SK-N-MC (cell line): ENCODE results near the gene DUSP12.

Experiments used
- DNase-seq: peaks from one replicate; pipeline ENCODE4 v3.0.0-alpha.2; 2011; ENCODE audit warnings: low read depth, low spot score
- H3K27ac ChIP-seq: fragments of 200-600 bp; sonication (generic); 2 replicates; pipeline ENCODE4 v1.5.1; 2016; ENCODE audit warnings: mixed run types
- H3K36me3 ChIP-seq: fragments of 200-600 bp; sonication (generic); 2 replicates; pipeline ENCODE4 v1.6.1; 2017; ENCODE audit warnings: antibody characterized with exemption, low read length, mixed read lengths; ENCODE audit not compliant: insufficient read depth
- H3K4me3 ChIP-seq: fragments of 200-600 bp; sonication (generic); 2 replicates; pipeline ENCODE4 v1.5.1; 2016
- H3K9ac ChIP-seq: fragments of 200-600 bp; sonication (generic); 2 replicates; pipeline ENCODE4 v1.8.0; 2017; ENCODE audit warnings: mixed run types, mixed read lengths; ENCODE audit not compliant: insufficient read length
- H3K9me3 ChIP-seq: fragments of 200-600 bp; sonication (generic); 2 replicates; pipeline ENCODE4 v1.6.1; 2017; ENCODE audit warnings: low read depth, mild to moderate bottlenecking, antibody characterized with exemption, low read length, moderate library complexity, mixed read lengths
- EZH2 ChIP-seq: fragments of 200-600 bp; sonication (generic); IDR thresholded peaks from one replicate; pipeline ENCODE4 v1.6.1; 2017; ENCODE audit warnings: antibody characterized with exemption
- FOXP2 ChIP-seq: optimal IDR thresholded peaks from 2 replicates; pipeline ENCODE3; 2011; ENCODE audit warnings: mild to moderate bottlenecking, moderate library complexity; ENCODE audit not compliant: insufficient read depth; ENCODE audit errors: extremely low read length, control extremely low read depth
- POLR2AphosphoS5 ChIP-seq: IDR thresholded peaks from 2 replicates; pipeline ENCODE4 v1.6.1; 2012; ENCODE audit warnings: mild to moderate bottlenecking, low read depth, low read length, borderline replicate concordance

Gene DUSP12

GRCh38 chr1:161771973-161772372 lies 22.4 kb downstream of the DUSP12 start:
- H3K27ac ChIP-seq: no peak overlapping the region

DNA sequence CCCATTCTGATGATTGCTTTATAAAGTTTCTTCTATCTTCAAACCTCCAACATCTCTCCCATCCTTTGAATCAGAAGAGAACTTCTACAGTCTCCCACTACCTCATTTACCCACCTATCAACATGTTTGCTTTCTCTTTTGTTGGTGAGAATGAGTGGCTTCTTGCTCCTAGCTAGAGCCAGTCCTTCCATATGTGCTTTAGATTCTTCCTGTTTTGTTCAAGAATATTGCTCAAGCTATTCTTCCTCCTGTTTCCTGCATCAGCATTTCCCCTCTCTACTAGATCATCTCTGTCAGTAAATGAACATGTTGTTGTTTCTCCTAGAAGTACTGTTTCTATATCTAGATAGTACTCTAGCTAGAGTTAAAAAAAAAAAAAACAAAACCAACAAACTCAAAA lies 22.8 kb downstream of the DUSP12 start:
- DNase-seq: no peak
- no peak overlapping the region for H3K9ac ChIP-seq
- H3K27ac ChIP-seq: no peak overlapping the region

More at GRCh38 chr1:161771973-161772372, 22.4 kb downstream of the DUSP12 start:
- DNase-seq: no peak
- Histone ChIP-seq H3K4me3 (no peak overlapping the region), H3K9ac (no peak overlapping the region), H3K36me3 (no peaks in the 10 kb centered on the region), H3K9me3 (no peaks in the 10 kb centered on the region)
- TF ChIP-seq EZH2: no peak
- TF ChIP-seq FOXP2: no peak
- TF ChIP-seq POLR2AphosphoS5: no peak

GRCh38 chr1:161773791-161774190 lies 24.2 kb downstream of the DUSP12 start:
- no peak overlapping the region for H3K9ac ChIP-seq
- no peak for TF ChIP-seq POLR2AphosphoS5
- TF ChIP-seq FOXP2: no peak
- TF ChIP-seq EZH2: no peak

More for the DNA sequence above, 22.8 kb downstream of the DUSP12 start:
- no peak for TF ChIP-seq FOXP2
- no peak for TF ChIP-seq POLR2AphosphoS5
- TF ChIP-seq EZH2: no peak
- H3K36me3 ChIP-seq: no peaks in the 10 kb centered on the region
- no peaks in the 10 kb centered on the region for H3K9me3 ChIP-seq
- no peak overlapping the region for H3K4me3 ChIP-seq

GRCh38 chr1:161777261-161777660 lies 27.7 kb downstream of the DUSP12 start:
- no peak overlapping the region for H3K27ac ChIP-seq
- H3K9me3 ChIP-seq: no peaks in the 10 kb centered on the region
- no peak for DNase-seq
- H3K4me3 ChIP-seq: no peak overlapping the region
- TF ChIP-seq POLR2AphosphoS5: no peak
- no peak for TF ChIP-seq FOXP2
- TF ChIP-seq EZH2: no peak
- no peak overlapping the region for H3K9ac ChIP-seq
- H3K36me3 ChIP-seq: peaks cover 4% of the 10 kb centered on the region

More at GRCh38 chr1:161773791-161774190, 24.2 kb downstream of the DUSP12 start:
- Histone ChIP-seq H3K27ac (no peak overlapping the region), H3K36me3 (no peaks in the 10 kb centered on the region), H3K4me3 (no peak overlapping the region), H3K9me3 (no peaks in the 10 kb centered on the region)
- no peak for DNase-seq

- Histone ChIP-seq H3K36me3 (peaks cover 12% of the 10 kb centered on the region), H3K4me3 (no peak overlapping the region), H3K27ac (no peak overlapping the region), H3K9me3 (no peaks in the 10 kb centered on the region), H3K9ac (no peak overlapping the region)
- no peak for DNase-seq
- TF ChIP-seq POLR2AphosphoS5 (no peak), EZH2 (no peak), FOXP2 (no peak)
Measured at GRCh38 chr1:161778522-161778921, 28.9 kb downstream of the DUSP12 start.

DNA sequence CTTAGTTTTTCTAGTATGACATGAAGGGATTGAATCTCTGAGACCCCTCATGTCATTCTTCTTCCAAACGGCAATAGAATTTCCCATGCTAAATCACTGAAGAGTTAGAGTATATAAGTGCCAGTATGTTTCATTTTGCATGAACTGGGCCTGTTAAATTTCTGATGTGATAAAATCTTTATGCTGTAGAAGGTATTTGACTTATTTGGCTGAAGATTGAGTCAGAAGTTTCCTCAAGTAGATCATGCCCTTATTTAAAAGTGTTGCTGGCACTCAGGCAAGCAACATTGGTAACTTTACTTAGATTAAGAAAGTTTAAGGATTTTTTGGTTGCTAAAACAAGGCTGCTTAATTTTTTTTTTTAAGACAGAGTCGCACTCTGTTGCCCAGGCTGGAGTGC lies 29.8 kb downstream of the DUSP12 start:
- no peak for TF ChIP-seq FOXP2
- TF ChIP-seq POLR2AphosphoS5: no peak
- no peak for TF ChIP-seq EZH2
- H3K27ac ChIP-seq: no peak overlapping the region
- H3K4me3 ChIP-seq: no peak overlapping the region
- H3K36me3 ChIP-seq: peaks cover 16% of the 10 kb centered on the region
- no peak for DNase-seq
- no peak overlapping the region for H3K9ac ChIP-seq
- no peaks in the 10 kb centered on the region for H3K9me3 ChIP-seq

DNA sequence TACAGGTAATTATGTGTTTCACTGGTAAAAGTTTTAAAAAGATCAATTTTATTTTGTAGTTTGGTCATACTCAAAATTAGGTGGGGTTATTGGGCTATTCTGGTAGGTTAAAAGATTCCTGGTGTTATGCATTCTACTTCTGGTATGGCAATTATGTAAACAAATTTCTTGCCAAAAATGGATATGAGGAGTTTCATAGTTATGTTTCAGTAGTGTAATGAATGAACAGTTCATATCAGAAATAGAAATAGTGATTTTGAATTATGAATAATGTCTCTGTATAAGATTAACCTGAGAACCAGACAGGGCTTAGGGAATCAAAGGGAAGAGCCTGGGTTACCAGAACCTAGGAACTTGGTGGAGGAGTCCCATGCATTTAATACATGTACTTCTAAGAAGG lies 32.4 kb downstream of the DUSP12 start:
- no peak overlapping the region for H3K4me3 ChIP-seq
- no peak overlapping the region for H3K9ac ChIP-seq
- no peak for DNase-seq
- TF ChIP-seq FOXP2 (no peak), EZH2 (no peak), POLR2AphosphoS5 (no peak)
- no peaks in the 10 kb centered on the region for H3K9me3 ChIP-seq
- peaks cover 28% of the 10 kb centered on the region for H3K36me3 ChIP-seq
- no peak overlapping the region for H3K27ac ChIP-seq

GRCh38 chr1:161782886-161783285 lies 33.3 kb downstream of the DUSP12 start:
- TF ChIP-seq POLR2AphosphoS5 (no peak), EZH2 (no peak), FOXP2 (no peak)
- H3K4me3 ChIP-seq: no peak overlapping the region
- no peak overlapping the region for H3K27ac ChIP-seq
- no peaks in the 10 kb centered on the region for H3K9me3 ChIP-seq
- no peak for DNase-seq
- H3K36me3 ChIP-seq: peaks cover 32% of the 10 kb centered on the region
- H3K9ac ChIP-seq: no peak overlapping the region

DNA sequence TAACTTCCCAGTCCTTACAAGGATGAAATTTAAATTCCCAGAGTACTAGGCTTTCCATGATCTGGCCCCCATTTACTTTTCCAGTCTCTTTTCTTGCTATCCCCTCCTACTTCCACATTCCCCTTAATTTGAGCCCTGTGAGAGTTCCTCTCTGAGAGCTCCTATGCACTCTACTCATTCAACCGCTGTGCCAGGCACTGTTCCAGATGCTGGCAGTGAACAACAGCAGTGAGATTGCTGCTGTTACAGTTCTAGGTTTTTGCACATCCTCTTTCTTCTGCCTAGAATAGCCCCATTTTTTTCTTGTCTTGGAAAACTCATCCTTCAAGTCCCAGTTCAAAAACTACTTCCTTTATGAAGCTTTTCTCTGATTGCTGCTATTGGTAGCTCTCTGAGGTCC lies 35.4 kb downstream of the DUSP12 start:
- H3K9ac ChIP-seq: no peak overlapping the region
- no peaks in the 10 kb centered on the region for H3K9me3 ChIP-seq
- TF ChIP-seq FOXP2: no peak
- TF ChIP-seq POLR2AphosphoS5: no peak
- TF ChIP-seq EZH2: no peak
- no peak for DNase-seq
- no peak overlapping the region for H3K27ac ChIP-seq
- H3K4me3 ChIP-seq: no peak overlapping the region
- peaks cover 32% of the 10 kb centered on the region for H3K36me3 ChIP-seq
